HepG2 (cell line): ENCODE measurements around the gene SMC6. TPM values are rescaled to one million over a fixed set of nuclear protein-coding genes. Genes with fewer than 3 reads are reported as not detected.

Experiments
- ATAC-seq: fragments of 200-7000 bp; cut with Tn5 transposase; 3 replicates; pipeline ENCODE4 v1.9.1; 2020; ENCODE audit warnings: mild to moderate bottlenecking, moderate library complexity
- BruUV-seq: library from RNA; stranded (reverse); fragments of 400-500 nt; replicated peaks from 2 replicates; lab custom pipeline; 2021; lab: Mats Ljungman, UMichigan
- CTCF ChIA-PET: fragments of 300-600 bp; formaldehyde crosslinking; extraction: SDS; loops from one replicate; lab custom pipeline; 2021; ENCODE audit warnings: low total read pairs, inconsistent platforms, low intra/inter-chr PET ratio; lab: Yijun Ruan, JAX
- POLR2A ChIA-PET: fragments of 350-600 bp; sonication (Branson Sonifier 250); formaldehyde crosslinking; loops from one replicate; lab custom pipeline; 2020; ENCODE audit warnings: antibody characterized with exemption, inconsistent platforms; lab: Yijun Ruan, JAX
- DNase-seq: peaks from one replicate; pipeline ENCODE4 v3.0.0-alpha.2; 2015; ENCODE audit warnings: low spot score
- FAIRE-seq: peaks from 3 replicates; lab custom pipeline; 2011; peaks lifted over from hg19 to GRCh38; lab: Jason Lieb, UNC
- H2AFZ ChIP-seq: one replicate; pipeline ENCODE4 v1.6.1; 2011; ENCODE audit warnings: low read length, inconsistent platforms
- H3K27ac ChIP-seq: fragments of 300-600 bp; 3 replicates; pipeline ENCODE4 v1.8.0; 2011; ENCODE audit warnings: mixed run types, mild to moderate bottlenecking, mixed read lengths, low read length, inconsistent platforms; ENCODE audit not compliant: insufficient read depth; ENCODE audit errors: extremely low read length
- H3K27me3 ChIP-seq, 2 experiments: fragments of 200-600 bp in 1 of 2; 2 replicates in 1 of 2; 3 replicates in 1 of 2; pipeline versions ENCODE4 v1.6.0 to v1.8.0; 2011; ENCODE audit warnings: low read length in 2 of 2, mild to moderate bottlenecking in 2 of 2, moderate library complexity in 2 of 2, inconsistent platforms in 1 of 2; ENCODE audit not compliant: insufficient read depth in 2 of 2, control insufficient read depth in 1 of 2
- H3K36me3 ChIP-seq, 2 experiments: fragments of 200-600 bp in 1 of 2; replicated peaks in 1 of 2; 2 replicates in 1 of 2; 3 replicates in 1 of 2; pipeline versions ENCODE4 v1.5.1 to v1.8.0; 2011; ENCODE audit warnings: low read length in 2 of 2, inconsistent platforms in 1 of 2; ENCODE audit not compliant: insufficient read depth in 2 of 2, control insufficient read depth in 1 of 2
- H3K4me1 ChIP-seq: 2 replicates; pipeline ENCODE4 v1.5.1; 2012; ENCODE audit warnings: low read length, inconsistent platforms; ENCODE audit not compliant: insufficient read depth
- H3K4me2 ChIP-seq: 2 replicates; pipeline ENCODE4 v1.6.0; 2011; ENCODE audit warnings: low read depth, low read length, inconsistent platforms
- H3K4me3 ChIP-seq, 3 experiments: fragments of 200-600 bp in 1 of 3; sonication (generic), shearing (Covaris generic) in 1 of 3; replicated peaks in 1 of 3; 2 replicates each; pipeline ENCODE4 v1.5.1; 2011 to 2016; ENCODE audit warnings: low read length in 3 of 3, inconsistent platforms in 2 of 3, low read depth in 2 of 3, mild to moderate bottlenecking in 2 of 3, control low read depth in 1 of 3, mixed read lengths in 1 of 3; ENCODE audit not compliant: insufficient read depth in 1 of 3
- H3K79me2 ChIP-seq: one replicate; pipeline ENCODE4 v1.6.1; 2011; ENCODE audit warnings: low read length, inconsistent platforms; ENCODE audit not compliant: insufficient read depth
- H3K9ac ChIP-seq: 2 replicates; pipeline ENCODE4 v1.6.0; 2011; ENCODE audit warnings: mild to moderate bottlenecking, low read depth, low read length, inconsistent platforms; ENCODE audit not compliant: insufficient read depth
- H3K9me3 ChIP-seq: 2 replicates; pipeline ENCODE4 v1.5.1; 2012; ENCODE audit warnings: mild to moderate bottlenecking, low read length
- H4K20me1 ChIP-seq: 2 replicates; pipeline ENCODE4 v1.6.0; 2011; ENCODE audit warnings: inconsistent platforms, mild to moderate bottlenecking, low read length, moderate library complexity; ENCODE audit not compliant: insufficient read depth
- ATF7 ChIP-seq, 2 experiments: fragments of 450-650 bp in 1 of 2; sonication (generic) in 1 of 2; formaldehyde crosslinking in 1 of 2; IDR thresholded peaks; 2 replicates each; pipeline versions ENCODE4 v1.4.0 to v1.6.1; 2016 to 2020; ENCODE audit warnings: antibody characterized with exemption in 1 of 2, mild to moderate bottlenecking in 1 of 2, missing genetic modification reagents in 1 of 2
- CAMTA2 ChIP-seq: sonication (generic); formaldehyde crosslinking; IDR thresholded peaks from 2 replicates; pipeline ENCODE4 v1.4.0; 2020; ENCODE audit warnings: mild to moderate bottlenecking, missing genetic modification reagents, borderline replicate concordance
- CCDC6 ChIP-seq: sonication (generic); formaldehyde crosslinking; IDR thresholded peaks from 2 replicates; pipeline ENCODE4 v1.8.1; 2022; ENCODE audit warnings: mild to moderate bottlenecking, missing genetic modification reagents, moderate library complexity
- CENPX ChIP-seq: sonication (generic); formaldehyde crosslinking; IDR thresholded peaks from 2 replicates; pipeline ENCODE4 v1.9.0; 2021; ENCODE audit warnings: mild to moderate bottlenecking, missing genetic modification reagents, moderate library complexity
- DMAP1 ChIP-seq: IDR thresholded peaks from 2 replicates; pipeline ENCODE4 v1.6.1; 2016
- ETS1 ChIP-seq: sonication (generic); formaldehyde crosslinking; IDR thresholded peaks from 2 replicates; pipeline ENCODE4 v1.4.0; 2020; ENCODE audit warnings: missing genetic modification reagents
- IKZF4 ChIP-seq: sonication (generic); formaldehyde crosslinking; IDR thresholded peaks from 2 replicates; pipeline ENCODE4 v1.5.1; 2020; ENCODE audit warnings: borderline replicate concordance, mild to moderate bottlenecking, low read depth, missing genetic modification reagents; ENCODE audit errors: not compliant biosample characterization
- MAFF ChIP-seq: IDR thresholded peaks from 2 replicates; pipeline ENCODE4 v1.6.1; 2011; ENCODE audit warnings: low read depth, low read length, improper control_type of control experiment
- MLXIP ChIP-seq: sonication (generic); formaldehyde crosslinking; IDR thresholded peaks from 2 replicates; pipeline ENCODE4 v1.9.0; 2021; ENCODE audit warnings: missing genetic modification reagents, borderline replicate concordance
- MYNN ChIP-seq: sonication (generic); formaldehyde crosslinking; IDR thresholded peaks from 2 replicates; pipeline ENCODE4 v1.4.0; 2020; ENCODE audit warnings: mild to moderate bottlenecking, low read depth, missing genetic modification reagents
- NBN ChIP-seq: fragments of 450-650 bp; conservative IDR thresholded peaks from 2 replicates; pipeline ENCODE4 v1.6.1; 2017
- RORA ChIP-seq: sonication (generic); formaldehyde crosslinking; IDR thresholded peaks from 2 replicates; pipeline ENCODE4 v1.5.0; 2020; ENCODE audit warnings: mild to moderate bottlenecking, missing genetic modification reagents, moderate library complexity
- RXRA ChIP-seq: sonication (generic); formaldehyde crosslinking; IDR thresholded peaks from 2 replicates; pipeline ENCODE4 v1.5.1; 2020; ENCODE audit warnings: missing genetic modification reagents
- SOX5 ChIP-seq: IDR thresholded peaks from 2 replicates; pipeline ENCODE4 v1.6.1; 2016; ENCODE audit warnings: borderline replicate concordance
- ZNF160 ChIP-seq: sonication (generic); formaldehyde crosslinking; IDR thresholded peaks from 2 replicates; pipeline ENCODE4 v1.8.0; 2022; ENCODE audit warnings: mild to moderate bottlenecking, inconsistent platforms, missing genetic modification reagents
- ZNF232 ChIP-seq: sonication (generic); formaldehyde crosslinking; IDR thresholded peaks from 2 replicates; pipeline ENCODE4 v1.4.0; 2020; ENCODE audit warnings: missing genetic modification reagents, borderline replicate concordance
- ZNF24 ChIP-seq: fragments of 450-650 bp; IDR thresholded peaks from 2 replicates; pipeline ENCODE4 v1.6.1; 2017; ENCODE audit warnings: antibody characterized with exemption, mild to moderate bottlenecking
- WGBS: methylation state at CpG from one replicate; pipeline ENCODE4 v1.1.6; 2017; ENCODE audit warnings: low lambda C conversion rate; 5-methylcytosine and 5-hydroxymethylcytosine counted together
- in situ Hi-C: cut with HindIII; loops from 2 replicates; pipeline ENCODE4 v1.10.0; 2017; ENCODE audit warnings: low pct_unique_long_range_greater_than_20kb; ENCODE audit not compliant: extremely low pct_ligation_motif_present
- intact Hi-C: fragments of 100-400 bp; cut with micrococcal nuclease; formaldehyde crosslinking; loops from one replicate; pipeline ENCODE4 v1.10.0; 2022; ENCODE audit not compliant: unreplicated experiment
- polyA plus RNA-seq, 8 experiments: library from polyadenylated mRNA; depleted of rRNA in 3 of 8; stranded (reverse) in 7 of 8; unstranded in 1 of 8; fragments of >200 nt; fragmentation: Illumina TruSeq in 4 of 8; extraction: Trizol in 4 of 8; gene quantifications; 2 replicates each; pipeline versions ENCODE4 v1.2.1 to v1.2.3, GENCODE V29; 2011 to 2016; ENCODE audit warnings: low read depth in 4 of 8, missing spikeins in 1 of 8, mixed read lengths in 1 of 8; ENCODE audit not compliant: insufficient read depth in 1 of 8
- total RNA-seq, 5 experiments: library from RNA; depleted of rRNA; stranded (reverse); fragments of >200 nt; fragmentation: Illumina TruSeq; extraction: Trizol; gene quantifications; 2 replicates each; pipeline ENCODE4 v1.2.3, GENCODE V29; 2016; ENCODE audit warnings: low read depth in 1 of 5

Gene SMC6
- total and polyA plus RNA-seq, 2 of the 13 experiments (the other 11 are each of a cell fraction or from before 2014, with no cell fraction given): 18.9 to 55.3 TPM

- ChIA-PET CTCF (no interaction called here), POLR2A (no interaction called here)
- Histone ChIP-seq H2AFZ (no peak overlapping the region), H3K4me2 (no peak overlapping the region), H3K4me1 (no peaks in the 10 kb centered on the region), H3K9me3 (no peaks in the 10 kb centered on the region), H4K20me1 (no peaks in the 10 kb centered on the region), H3K27ac (no peak overlapping the region), H3K4me3 (no peak overlapping the region), H3K36me3 (peaks cover 14 to 61% of the 10 kb centered on the region in 2 experiments), H3K9ac (no peak overlapping the region), H3K27me3 (no peaks in the 10 kb centered on the region), H3K79me2 (no peaks in the 10 kb centered on the region)
- no peak for FAIRE-seq
- no peak for TF ChIP-seq MYNN (CRISPR knock-in tag)
- TF ChIP-seq ATF7 (IDR thresholded peaks at IDR 0.05): 0 out of 2 replicates have a peak, but pooled peaks have one; percentile 22
- no peak for TF ChIP-seq ATF7 (CRISPR knock-in tag; IDR thresholded peaks at IDR 0.05)
- in situ Hi-C loops: no loop called here
- intact Hi-C loops: no loop called here
- 90% methylated on average over 4 of the region's 4 CpGs for WGBS
- no peak for DNase-seq
- no peak for ATAC-seq
- BruUV-seq: no TSS peak
These were observed 46.8 kb downstream of the SMC6 start for GRCh38 chr2:17706845-17707244.

- in situ Hi-C loops (no loop called here), intact Hi-C loops (no loop called here)
- no peak for ATAC-seq
- Histone ChIP-seq H4K20me1 (no peaks in the 10 kb centered on the region), H3K9ac (no peak overlapping the region), H3K4me1 (0 out of 2 replicates have a peak, but pooled peaks cover 5% of the 10 kb centered on the region), H2AFZ (no peak overlapping the region), H3K79me2 (peaks cover 2% of the 10 kb centered on the region), H3K9me3 (no peaks in the 10 kb centered on the region), H3K4me3 (no peak overlapping the region), H3K27ac (no peak overlapping the region), H3K36me3 (peaks cover 5 to 68% of the 10 kb centered on the region in 2 experiments; a peak in 4 of 5 replicates), H3K4me2 (no peak overlapping the region), H3K27me3 (no peaks in the 10 kb centered on the region)
- ChIA-PET CTCF (no interaction called here), POLR2A (no interaction called here)
- no peak for DNase-seq
- BruUV-seq: no TSS peak
- WGBS: 96% methylated on average over 7 of the region's 7 CpGs
- no peak for FAIRE-seq
- TF ChIP-seq ZNF24 (no peak), IKZF4 (no peak), CAMTA2 (CRISPR knock-in tag) (no peak), ZNF160 (CRISPR knock-in tag) (no peak), MLXIP (CRISPR knock-in tag) (no peak), RORA (CRISPR knock-in tag) (no peak), CCDC6 (no peak), ETS1 (CRISPR knock-in tag) (no peak), RXRA (CRISPR knock-in tag) (no peak), SOX5 (CRISPR knock-in tag) (no peak), NBN (no peak), MAFF (peak; percentile 53; the same call in 1 of the 2 replicates), ZNF232 (no peak), CENPX (no peak), DMAP1 (CRISPR knock-in tag) (no peak)
These were observed 62.8 kb downstream of the SMC6 start for GRCh38 chr2:17690776-17691175.
